Measurements from ENCODE around the gene LYZL2. TPM values are rescaled to one million over a fixed set of nuclear protein-coding genes. Genes with fewer than 3 reads are reported as not detected.
"Not testable (repeated sequence)": the region's sequence is repeated elsewhere in the genome, so short reads cannot be mapped to it uniquely, and the experiment has no call there.

LYZL2 gene
- polyA plus RNA-seq, 2 donors: not detected

DNA sequence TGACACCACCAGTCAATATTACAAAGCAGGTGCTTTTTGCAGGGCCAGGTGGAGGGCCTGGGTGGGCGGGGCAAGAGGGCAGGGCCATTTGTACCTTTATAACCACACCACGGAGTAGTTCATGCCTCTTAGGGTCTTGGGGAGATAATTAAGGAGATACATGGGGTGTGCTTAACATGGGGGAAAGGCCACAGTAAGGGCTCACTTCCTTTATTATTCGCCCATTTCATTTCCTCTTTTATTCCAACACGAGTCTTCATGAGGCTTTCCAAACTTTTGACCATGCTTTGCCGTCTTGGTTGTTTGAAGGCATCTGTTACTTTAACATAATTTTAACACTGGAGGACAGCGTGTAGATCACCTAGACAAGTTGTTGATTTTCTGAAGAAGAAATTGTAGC lies 33.3 kb upstream of the LYZL2 start:
- H3K36me3 ChIP-seq (ENCODE audit: control insufficient read depth in 2 of 2, insufficient read depth in 2 of 2, low read length in 1 of 2): no peaks in the 10 kb centered on the region
- no peaks in the 10 kb centered on the region for H3K4me1 ChIP-seq (ENCODE audit: control insufficient read depth in 2 of 2, insufficient read depth in 2 of 2, low read length in 1 of 2)
- no peak overlapping the region for H3K4me3 ChIP-seq (ENCODE audit: low read depth in 1 of 2, low read length in 2 of 2)
- no peak overlapping the region for H3K27ac ChIP-seq (ENCODE audit: low read depth in 2 of 2, low read length in 1 of 2)
- WGBS, 2 donors: 82 to 89% methylated on average over 6 of the region's 6 CpGs
- no peaks in the 10 kb centered on the region for H3K27me3 ChIP-seq (ENCODE audit: control insufficient read depth in 1 of 2, insufficient read depth in 2 of 2, low read length in 2 of 2)
- H3K9me3 ChIP-seq (ENCODE audit: control insufficient read depth in 2 of 2, insufficient read depth in 1 of 2, low read depth in 1 of 2, low read length in 1 of 2): no peaks in the 10 kb centered on the region

- 68 to 87% methylated on average over 3 of the region's 3 CpGs for WGBS, 2 donors
- H3K27ac ChIP-seq (ENCODE audit: low read depth in 2 of 2, low read length in 1 of 2): not testable (repeated sequence)
Measured at GRCh38 chr10:30660314-30660713, 30.8 kb upstream of the LYZL2 start.

DNA sequence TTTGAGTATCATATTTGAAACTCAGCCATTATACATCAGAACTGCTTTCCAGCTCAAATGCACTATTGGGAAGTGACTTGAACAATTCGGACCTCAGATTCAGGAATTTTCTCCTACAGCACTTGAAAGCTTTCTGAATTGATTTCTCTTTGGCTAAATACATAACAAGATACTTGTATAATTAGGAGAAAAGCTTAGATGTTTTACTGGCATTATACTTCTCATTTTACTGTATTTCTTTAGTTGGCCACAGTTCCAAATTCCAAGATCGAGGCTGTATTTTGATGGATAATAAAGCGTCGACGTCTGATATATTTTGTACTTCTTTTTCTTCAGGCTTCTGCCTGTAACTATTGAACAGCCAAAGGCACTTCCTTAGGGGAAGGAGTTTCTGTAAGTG lies 26.7 kb upstream of the LYZL2 start:
- H3K9me3 ChIP-seq (ENCODE audit: control insufficient read depth in 2 of 2, insufficient read depth in 1 of 2, low read depth in 1 of 2, low read length in 1 of 2): no peaks in the 10 kb centered on the region
- no peaks in the 10 kb centered on the region for H3K4me1 ChIP-seq (ENCODE audit: control insufficient read depth in 2 of 2, insufficient read depth in 2 of 2, low read length in 1 of 2)
- H3K36me3 ChIP-seq (ENCODE audit: control insufficient read depth in 2 of 2, insufficient read depth in 2 of 2, low read length in 1 of 2): no peaks in the 10 kb centered on the region
- no peak overlapping the region for H3K4me3 ChIP-seq (ENCODE audit: low read depth in 1 of 2, low read length in 2 of 2)
- H3K27me3 ChIP-seq (ENCODE audit: control insufficient read depth in 1 of 2, insufficient read depth in 2 of 2, low read length in 2 of 2): no peaks in the 10 kb centered on the region
- 59 to 60% methylated on average over 5 of the region's 5 CpGs for WGBS, 2 donors
- H3K27ac ChIP-seq (ENCODE audit: low read depth in 2 of 2, low read length in 1 of 2): no peak overlapping the region

More at GRCh38 chr10:30660314-30660713, 30.8 kb upstream of the LYZL2 start:
- not testable (repeated sequence) for H3K36me3 ChIP-seq (ENCODE audit: control insufficient read depth in 2 of 2, insufficient read depth in 2 of 2, low read length in 1 of 2); H3K4me3 ChIP-seq (ENCODE audit: low read depth in 1 of 2, low read length in 2 of 2); H3K27me3 ChIP-seq (ENCODE audit: control insufficient read depth in 1 of 2, insufficient read depth in 2 of 2, low read length in 2 of 2); H3K9me3 ChIP-seq (ENCODE audit: control insufficient read depth in 2 of 2, insufficient read depth in 1 of 2, low read depth in 1 of 2, low read length in 1 of 2); H3K4me1 ChIP-seq (ENCODE audit: control insufficient read depth in 2 of 2, insufficient read depth in 2 of 2, low read length in 1 of 2)

GRCh38 chr10:30655001-30655400 lies 25.4 kb upstream of the LYZL2 start:
- H3K27ac ChIP-seq (ENCODE audit: low read depth in 2 of 2, low read length in 1 of 2); H3K27me3 ChIP-seq (ENCODE audit: control insufficient read depth in 1 of 2, insufficient read depth in 2 of 2, low read length in 2 of 2); H3K4me1 ChIP-seq (ENCODE audit: control insufficient read depth in 2 of 2, insufficient read depth in 2 of 2, low read length in 1 of 2); H3K4me3 ChIP-seq (ENCODE audit: low read depth in 1 of 2, low read length in 2 of 2); H3K36me3 ChIP-seq (ENCODE audit: control insufficient read depth in 2 of 2, insufficient read depth in 2 of 2, low read length in 1 of 2); H3K9me3 ChIP-seq (ENCODE audit: control insufficient read depth in 2 of 2, insufficient read depth in 1 of 2, low read depth in 1 of 2, low read length in 1 of 2): not testable (repeated sequence)
- 78 to 81% methylated on average over 8 of the region's 8 CpGs for WGBS, 2 donors

- not testable (repeated sequence) for H3K9me3 ChIP-seq (ENCODE audit: control insufficient read depth in 2 of 2, insufficient read depth in 1 of 2, low read depth in 1 of 2, low read length in 1 of 2); H3K27ac ChIP-seq (ENCODE audit: low read depth in 2 of 2, low read length in 1 of 2); H3K4me3 ChIP-seq (ENCODE audit: low read depth in 1 of 2, low read length in 2 of 2); H3K4me1 ChIP-seq (ENCODE audit: control insufficient read depth in 2 of 2, insufficient read depth in 2 of 2, low read length in 1 of 2); H3K27me3 ChIP-seq (ENCODE audit: control insufficient read depth in 1 of 2, insufficient read depth in 2 of 2, low read length in 2 of 2); H3K36me3 ChIP-seq (ENCODE audit: control insufficient read depth in 2 of 2, insufficient read depth in 2 of 2, low read length in 1 of 2)
- 74 to 76% methylated on average over 9 to 10 of the region's 10 CpGs for WGBS, 2 donors
Measured at GRCh38 chr10:30651470-30652397, 22.2 kb upstream of the LYZL2 start.

DNA sequence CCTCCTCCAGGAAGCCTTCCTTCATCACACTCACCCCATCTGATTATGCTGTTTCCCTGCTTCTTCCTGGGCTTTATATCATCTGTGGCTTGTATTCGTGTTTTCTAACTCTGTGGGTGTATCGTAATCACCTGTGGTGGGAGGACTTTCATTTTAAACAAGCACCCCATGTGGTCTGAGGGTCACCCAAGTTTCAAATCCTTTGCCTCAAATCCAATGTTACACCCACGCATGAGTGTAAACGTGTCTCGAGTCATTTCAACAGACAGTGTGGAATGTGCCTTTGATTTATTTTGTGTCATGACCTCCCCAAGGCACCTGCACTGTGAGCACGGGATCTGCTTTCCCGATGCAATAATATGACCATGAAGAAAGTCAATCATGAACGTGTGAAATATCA lies 17.5 kb upstream of the LYZL2 start:
- no peaks in the 10 kb centered on the region for H3K9me3 ChIP-seq (ENCODE audit: control insufficient read depth in 2 of 2, insufficient read depth in 1 of 2, low read depth in 1 of 2, low read length in 1 of 2)
- no peak overlapping the region for H3K4me3 ChIP-seq (ENCODE audit: low read depth in 1 of 2, low read length in 2 of 2)
- H3K27ac ChIP-seq (ENCODE audit: low read depth in 2 of 2, low read length in 1 of 2): no peak overlapping the region
- WGBS, 2 donors: 59 to 60% methylated on average over 8 of the region's 8 CpGs
- no peaks in the 10 kb centered on the region for H3K36me3 ChIP-seq (ENCODE audit: control insufficient read depth in 2 of 2, insufficient read depth in 2 of 2, low read length in 1 of 2)
- no peaks in the 10 kb centered on the region for H3K27me3 ChIP-seq (ENCODE audit: control insufficient read depth in 1 of 2, insufficient read depth in 2 of 2, low read length in 2 of 2)
- no peaks in the 10 kb centered on the region for H3K4me1 ChIP-seq (ENCODE audit: control insufficient read depth in 2 of 2, insufficient read depth in 2 of 2, low read length in 1 of 2)

DNA sequence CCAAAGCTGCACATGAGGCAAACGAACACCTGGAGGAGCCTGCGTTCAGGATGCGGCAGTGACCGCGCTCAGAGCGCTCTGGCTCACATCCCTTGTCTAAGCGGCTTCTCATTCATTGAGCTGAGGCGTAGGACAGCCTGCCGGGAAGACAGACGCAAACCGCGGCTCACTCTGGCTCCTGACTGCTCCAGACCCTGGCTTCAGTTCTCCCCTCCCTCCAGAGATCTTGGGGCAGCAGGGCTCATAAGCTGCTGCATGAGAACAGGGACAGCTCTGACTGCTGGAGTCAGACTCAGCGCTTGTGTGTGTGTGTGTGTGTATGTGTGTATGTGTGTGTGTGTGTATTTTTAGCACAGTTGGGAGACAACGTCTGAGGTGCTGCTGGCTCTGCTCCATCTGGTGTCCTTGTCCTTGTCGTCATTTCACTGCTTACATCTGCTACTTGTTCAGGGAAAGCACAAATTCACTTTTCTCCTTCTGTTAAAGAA lies 15.8 kb upstream of the LYZL2 start:
- Histone ChIP-seq H3K4me1 (ENCODE audit: control insufficient read depth in 2 of 2, insufficient read depth in 2 of 2, low read length in 1 of 2) (no peaks in the 10 kb centered on the region), H3K27ac (ENCODE audit: low read depth in 2 of 2, low read length in 1 of 2) (no peak overlapping the region), H3K9me3 (ENCODE audit: control insufficient read depth in 2 of 2, insufficient read depth in 1 of 2, low read depth in 1 of 2, low read length in 1 of 2) (no peaks in the 10 kb centered on the region), H3K4me3 (ENCODE audit: low read depth in 1 of 2, low read length in 2 of 2) (no peak overlapping the region), H3K36me3 (ENCODE audit: control insufficient read depth in 2 of 2, insufficient read depth in 2 of 2, low read length in 1 of 2) (no peaks in the 10 kb centered on the region), H3K27me3 (ENCODE audit: control insufficient read depth in 1 of 2, insufficient read depth in 2 of 2, low read length in 2 of 2) (no peaks in the 10 kb centered on the region)
- WGBS, 2 donors: 8 to 11% methylated on average over 12 to 15 of the region's 15 CpGs

GRCh38 chr10:30644408-30644861 lies 14.9 kb upstream of the LYZL2 start:
- H3K4me1 ChIP-seq (ENCODE audit: control insufficient read depth in 2 of 2, insufficient read depth in 2 of 2, low read length in 1 of 2); H3K9me3 ChIP-seq (ENCODE audit: control insufficient read depth in 2 of 2, insufficient read depth in 1 of 2, low read depth in 1 of 2, low read length in 1 of 2); H3K36me3 ChIP-seq (ENCODE audit: control insufficient read depth in 2 of 2, insufficient read depth in 2 of 2, low read length in 1 of 2); H3K4me3 ChIP-seq (ENCODE audit: low read depth in 1 of 2, low read length in 2 of 2); H3K27me3 ChIP-seq (ENCODE audit: control insufficient read depth in 1 of 2, insufficient read depth in 2 of 2, low read length in 2 of 2): not testable (repeated sequence)
- WGBS, 2 donors: 78 to 80% methylated on average over 5 of the region's 5 CpGs
- H3K27ac ChIP-seq (ENCODE audit: low read depth in 2 of 2, low read length in 1 of 2): peak overlapping the region in 1 of 2 donors; percentile 4

DNA sequence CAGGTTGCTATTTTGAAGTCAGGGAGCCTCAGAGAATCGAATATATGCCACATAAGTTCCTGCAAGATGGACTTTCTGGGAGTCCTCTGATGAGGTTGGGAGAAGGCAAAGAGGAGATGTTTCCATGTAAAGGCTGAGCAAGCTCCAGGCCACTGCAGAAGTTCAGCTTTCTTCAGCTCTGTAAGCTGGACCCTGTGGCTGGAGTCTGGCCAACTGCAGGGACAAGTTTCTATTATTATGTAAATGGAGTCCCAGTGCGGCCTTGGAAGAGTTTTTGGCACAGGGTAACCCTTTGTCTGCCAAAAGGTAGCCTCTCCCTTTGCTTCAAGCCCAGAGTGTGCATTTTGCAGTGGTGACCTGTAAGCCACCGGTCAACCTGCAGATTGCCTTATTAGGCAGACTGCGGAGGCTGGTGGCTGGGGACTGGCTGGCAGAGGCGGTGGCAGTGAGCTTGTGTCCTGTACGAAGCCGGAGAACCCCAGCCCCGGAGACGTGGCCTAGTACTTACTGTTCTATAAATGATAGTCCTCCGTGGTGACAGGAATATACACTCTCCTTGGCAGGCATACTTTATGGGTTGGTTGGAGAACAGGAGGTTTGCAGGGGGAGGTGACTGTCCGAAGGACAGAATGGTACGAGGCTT lies 14.1 kb upstream of the LYZL2 start:
- H3K36me3 ChIP-seq (ENCODE audit: control insufficient read depth in 2 of 2, insufficient read depth in 2 of 2, low read length in 1 of 2); H3K27ac ChIP-seq (ENCODE audit: low read depth in 2 of 2, low read length in 1 of 2); H3K9me3 ChIP-seq (ENCODE audit: control insufficient read depth in 2 of 2, insufficient read depth in 1 of 2, low read depth in 1 of 2, low read length in 1 of 2); H3K4me3 ChIP-seq (ENCODE audit: low read depth in 1 of 2, low read length in 2 of 2); H3K27me3 ChIP-seq (ENCODE audit: control insufficient read depth in 1 of 2, insufficient read depth in 2 of 2, low read length in 2 of 2); H3K4me1 ChIP-seq (ENCODE audit: control insufficient read depth in 2 of 2, insufficient read depth in 2 of 2, low read length in 1 of 2): not testable (repeated sequence)
- WGBS, 2 donors: 58 to 62% methylated on average over 11 to 12 of the region's 12 CpGs

Data from esophagus (tissue), 2 donors.